ENCODE measurements around the gene ETS2.
"Not testable (repeated sequence)": the region's sequence is repeated elsewhere in the genome, so short reads cannot be mapped to it uniquely, and the experiment has no call there.

The ETS2 gene

GRCh38 chr21:38843806-38844503 lies 38.2 kb downstream of the ETS2 start:
- no peak for DNase-seq (ENCODE audit: low read depth in 1 of 2, low spot score in 1 of 2)

DNA sequence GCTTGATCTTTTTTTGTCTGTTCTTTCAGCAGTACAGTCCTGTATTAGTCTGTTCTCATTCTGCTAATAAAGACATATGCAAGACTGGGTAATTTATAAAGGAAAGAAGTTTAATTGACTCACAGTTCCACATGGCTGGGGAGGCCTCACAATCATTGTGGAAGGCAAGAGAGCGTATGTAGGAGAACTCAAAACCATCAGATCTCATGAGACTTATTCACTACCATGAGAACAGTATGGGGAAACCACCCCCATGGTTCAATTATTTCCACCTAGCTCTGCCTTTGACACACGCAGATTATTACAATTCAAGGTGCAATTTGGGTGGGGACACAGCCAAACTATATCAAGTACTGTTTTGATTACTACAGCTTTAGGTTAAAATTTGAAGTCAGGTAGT lies 39.6 kb downstream of the ETS2 start:
- H3K27me3 ChIP-seq (ENCODE audit: insufficient read depth, poor library complexity, severe bottlenecking); H3K4me3 ChIP-seq (replicated peaks; ENCODE audit: insufficient read depth, low read length); H3K27ac ChIP-seq (replicated peaks); DNase-seq (ENCODE audit: low read depth in 1 of 2, low spot score in 1 of 2): not testable (repeated sequence)

More at GRCh38 chr21:38843806-38844503, 38.2 kb downstream of the ETS2 start:
- H3K27ac ChIP-seq (replicated peaks) = no peak overlapping the region
- TF ChIP-seq POLR2AphosphoS5 (IDR thresholded peaks at IDR 0.05; ENCODE audit: low read depth) = no peak
- TF ChIP-seq, protein P1, sequence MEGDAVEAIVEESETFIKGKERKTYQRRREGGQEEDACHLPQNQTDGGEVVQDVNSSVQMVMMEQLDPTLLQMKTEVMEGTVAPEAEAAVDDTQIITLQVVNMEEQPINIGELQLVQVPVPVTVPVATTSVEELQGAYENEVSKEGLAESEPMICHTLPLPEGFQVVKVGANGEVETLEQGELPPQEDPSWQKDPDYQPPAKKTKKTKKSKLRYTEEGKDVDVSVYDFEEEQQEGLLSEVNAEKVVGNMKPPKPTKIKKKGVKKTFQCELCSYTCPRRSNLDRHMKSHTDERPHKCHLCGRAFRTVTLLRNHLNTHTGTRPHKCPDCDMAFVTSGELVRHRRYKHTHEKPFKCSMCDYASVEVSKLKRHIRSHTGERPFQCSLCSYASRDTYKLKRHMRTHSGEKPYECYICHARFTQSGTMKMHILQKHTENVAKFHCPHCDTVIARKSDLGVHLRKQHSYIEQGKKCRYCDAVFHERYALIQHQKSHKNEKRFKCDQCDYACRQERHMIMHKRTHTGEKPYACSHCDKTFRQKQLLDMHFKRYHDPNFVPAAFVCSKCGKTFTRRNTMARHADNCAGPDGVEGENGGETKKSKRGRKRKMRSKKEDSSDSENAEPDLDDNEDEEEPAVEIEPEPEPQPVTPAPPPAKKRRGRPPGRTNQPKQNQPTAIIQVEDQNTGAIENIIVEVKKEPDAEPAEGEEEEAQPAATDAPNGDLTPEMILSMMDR (IDR thresholded peaks at IDR 0.05; ENCODE audit: insufficient read depth, low read length) = no peak
- TF ChIP-seq GABPA (IDR thresholded peaks at IDR 0.05; ENCODE audit: low read depth) = no peak
- TF ChIP-seq, protein P2, sequence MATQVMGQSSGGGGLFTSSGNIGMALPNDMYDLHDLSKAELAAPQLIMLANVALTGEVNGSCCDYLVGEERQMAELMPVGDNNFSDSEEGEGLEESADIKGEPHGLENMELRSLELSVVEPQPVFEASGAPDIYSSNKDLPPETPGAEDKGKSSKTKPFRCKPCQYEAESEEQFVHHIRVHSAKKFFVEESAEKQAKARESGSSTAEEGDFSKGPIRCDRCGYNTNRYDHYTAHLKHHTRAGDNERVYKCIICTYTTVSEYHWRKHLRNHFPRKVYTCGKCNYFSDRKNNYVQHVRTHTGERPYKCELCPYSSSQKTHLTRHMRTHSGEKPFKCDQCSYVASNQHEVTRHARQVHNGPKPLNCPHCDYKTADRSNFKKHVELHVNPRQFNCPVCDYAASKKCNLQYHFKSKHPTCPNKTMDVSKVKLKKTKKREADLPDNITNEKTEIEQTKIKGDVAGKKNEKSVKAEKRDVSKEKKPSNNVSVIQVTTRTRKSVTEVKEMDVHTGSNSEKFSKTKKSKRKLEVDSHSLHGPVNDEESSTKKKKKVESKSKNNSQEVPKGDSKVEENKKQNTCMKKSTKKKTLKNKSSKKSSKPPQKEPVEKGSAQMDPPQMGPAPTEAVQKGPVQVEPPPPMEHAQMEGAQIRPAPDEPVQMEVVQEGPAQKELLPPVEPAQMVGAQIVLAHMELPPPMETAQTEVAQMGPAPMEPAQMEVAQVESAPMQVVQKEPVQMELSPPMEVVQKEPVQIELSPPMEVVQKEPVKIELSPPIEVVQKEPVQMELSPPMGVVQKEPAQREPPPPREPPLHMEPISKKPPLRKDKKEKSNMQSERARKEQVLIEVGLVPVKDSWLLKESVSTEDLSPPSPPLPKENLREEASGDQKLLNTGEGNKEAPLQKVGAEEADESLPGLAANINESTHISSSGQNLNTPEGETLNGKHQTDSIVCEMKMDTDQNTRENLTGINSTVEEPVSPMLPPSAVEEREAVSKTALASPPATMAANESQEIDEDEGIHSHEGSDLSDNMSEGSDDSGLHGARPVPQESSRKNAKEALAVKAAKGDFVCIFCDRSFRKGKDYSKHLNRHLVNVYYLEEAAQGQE (IDR thresholded peaks at IDR 0.05; ENCODE audit: insufficient replicate concordance, low read depth) = no peak
- TF ChIP-seq SPI1 (IDR thresholded peaks at IDR 0.05; ENCODE audit: borderline replicate concordance, low read depth) = no peak
- no peaks in the 10 kb centered on the region for H3K27me3 ChIP-seq (ENCODE audit: insufficient read depth, poor library complexity, severe bottlenecking)
- H3K4me3 ChIP-seq (replicated peaks; ENCODE audit: insufficient read depth, low read length) = no peak overlapping the region

DNA sequence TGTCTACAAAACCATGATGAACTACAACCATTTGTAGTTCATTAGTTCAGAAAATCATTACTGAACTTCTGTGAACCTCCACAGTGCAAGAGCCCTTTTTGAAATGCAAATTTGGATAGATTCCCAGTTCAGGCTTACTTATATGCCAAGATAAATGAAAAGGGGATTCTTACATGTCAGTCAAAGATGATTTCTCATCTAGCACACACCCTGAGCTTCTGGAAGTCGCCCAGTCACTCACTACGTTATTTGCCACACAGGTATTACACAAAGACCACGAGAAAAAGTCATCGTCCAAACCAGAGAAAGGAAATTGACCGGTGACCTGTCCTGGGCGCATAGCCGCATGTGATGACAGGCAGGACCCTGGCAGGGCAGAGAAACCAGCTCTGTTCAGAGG lies 41.8 kb downstream of the ETS2 start:
- no peak for DNase-seq (ENCODE audit: low read depth in 1 of 2, low spot score in 1 of 2)
- Histone ChIP-seq H3K27me3 (ENCODE audit: insufficient read depth, poor library complexity, severe bottlenecking) (no peaks in the 10 kb centered on the region), H3K4me3 (replicated peaks; ENCODE audit: insufficient read depth, low read length) (no peak overlapping the region), H3K27ac (replicated peaks) (no peak overlapping the region)
- TF ChIP-seq POLR2AphosphoS5 (IDR thresholded peaks at IDR 0.05; ENCODE audit: low read depth) = no peak
- TF ChIP-seq, protein P2 (IDR thresholded peaks at IDR 0.05; ENCODE audit: insufficient replicate concordance, low read depth) = no peak
- no peak for TF ChIP-seq SPI1 (IDR thresholded peaks at IDR 0.05; ENCODE audit: borderline replicate concordance, low read depth)
- no peak for TF ChIP-seq GABPA (IDR thresholded peaks at IDR 0.05; ENCODE audit: low read depth)
- TF ChIP-seq, protein P1 (IDR thresholded peaks at IDR 0.05; ENCODE audit: insufficient read depth, low read length) = no peak

- no peak overlapping the region for H3K4me3 ChIP-seq (replicated peaks; ENCODE audit: insufficient read depth, low read length)
- no peaks in the 10 kb centered on the region for H3K27me3 ChIP-seq (ENCODE audit: insufficient read depth, poor library complexity, severe bottlenecking)
- no peak overlapping the region for H3K27ac ChIP-seq (replicated peaks)
- no peak for DNase-seq (ENCODE audit: low read depth in 1 of 2, low spot score in 1 of 2)
- TF ChIP-seq POLR2AphosphoS5 (IDR thresholded peaks at IDR 0.05; ENCODE audit: low read depth) (no peak), SPI1 (IDR thresholded peaks at IDR 0.05; ENCODE audit: borderline replicate concordance, low read depth) (no peak), GABPA (IDR thresholded peaks at IDR 0.05; ENCODE audit: low read depth) (no peak)
- TF ChIP-seq, protein P1 (IDR thresholded peaks at IDR 0.05; ENCODE audit: insufficient read depth, low read length) = no peak
Observed at GRCh38 chr21:38848187-38848609, 42.5 kb downstream of the ETS2 start.
